ENCODE results near the gene ATP1A3. TPM values are rescaled to one million over a fixed set of nuclear protein-coding genes. Genes with fewer than 3 reads are reported as not detected.
A peak's percentile ranks its signal among the peaks of the same experiment; 100 is the strongest.

The ATP1A3 gene
- total RNA-seq, 4 donors from 2014 or later: 0.13 to 0.28 TPM; not detected in 2

GRCh38 chr19:41936416-41936850, 57.6 kb downstream of the ATP1A3 start:
- ATAC-seq (ENCODE audit: low FRiP score) (no peak), DNase-seq (ENCODE audit: low spot score) (no peak)
- no peak for TF ChIP-seq CTCF (IDR thresholded peaks at IDR 0.05)

GRCh38 chr19:41935760-41936415, 58.1 kb downstream of the ATP1A3 start:
- ATAC-seq (ENCODE audit: low FRiP score) (no peak), DNase-seq (ENCODE audit: low spot score) (no peak)
- TF ChIP-seq CTCF (IDR thresholded peaks at IDR 0.05): no peak

GRCh38 chr19:41934849-41935374, 59.1 kb downstream of the ATP1A3 start:
- peak; percentile 64 for DNase-seq (ENCODE audit: low spot score)
- ATAC-seq (ENCODE audit: low FRiP score): no peak
- peak in 1 of 3 donors; percentile 26 for TF ChIP-seq CTCF (IDR thresholded peaks at IDR 0.05)

- TF ChIP-seq CTCF (IDR thresholded peaks at IDR 0.05): no peak
- no peak for ATAC-seq (ENCODE audit: low FRiP score)
Observed at GRCh38 chr19:41933693-41934426, 60.2 kb downstream of the ATP1A3 start.

GRCh38 chr19:41932720-41933332, 61.2 kb downstream of the ATP1A3 start:
- DNase-seq (ENCODE audit: low spot score) (no peak), ATAC-seq (ENCODE audit: low FRiP score) (no peak)
- no peak for TF ChIP-seq CTCF (IDR thresholded peaks at IDR 0.05)

More at GRCh38 chr19:41933693-41934426, 60.2 kb downstream of the ATP1A3 start:
- DNase-seq (ENCODE audit: low spot score): no peak

- DNase-seq (ENCODE audit: low spot score) (no peak), ATAC-seq (ENCODE audit: low FRiP score) (no peak)
- TF ChIP-seq CTCF (IDR thresholded peaks at IDR 0.05): no peak
Observed at GRCh38 chr19:41932259-41932719, 61.7 kb downstream of the ATP1A3 start.
